ENCODE measurements around the gene NELL2.

Gene NELL2

GRCh38 chr12:44816446-44817017, 59.6 kb downstream of the NELL2 start (continued):
- TF ChIP-seq PPARA (CRISPR knock-in tag; IDR thresholded peaks at IDR 0.05; ENCODE audit: borderline replicate concordance) = no peak
- TF ChIP-seq ISL1 (CRISPR knock-in tag; IDR thresholded peaks at IDR 0.05) = no peak

- ATAC-seq = 0 out of 3 replicates have a peak, but pooled peaks have one; percentile 36
- TF ChIP-seq OSR1 (CRISPR knock-in tag; IDR thresholded peaks at IDR 0.05) (no peak), ZNF70 (CRISPR knock-in tag; IDR thresholded peaks at IDR 0.05) (no peak), ISL1 (CRISPR knock-in tag; IDR thresholded peaks at IDR 0.05) (no peak), BACH2 (CRISPR knock-in tag; IDR thresholded peaks at IDR 0.05; ENCODE audit: borderline replicate concordance) (no peak), PPARA (CRISPR knock-in tag; IDR thresholded peaks at IDR 0.05; ENCODE audit: borderline replicate concordance) (no peak), ZFP3 (CRISPR knock-in tag; IDR thresholded peaks at IDR 0.05) (no peak), POU6F1 (CRISPR knock-in tag; IDR thresholded peaks at IDR 0.05; ENCODE audit: borderline replicate concordance, low read depth) (no peak)
These were observed 64.1 kb downstream of the NELL2 start for GRCh38 chr12:44812062-44812461.

- no peak for ATAC-seq
- no peak for TF ChIP-seq CSRNP3 (CRISPR knock-in tag; IDR thresholded peaks at IDR 0.05)
- TF ChIP-seq ZNF565 (CRISPR knock-in tag; conservative IDR thresholded peaks at IDR 0.05; ENCODE audit: low read depth) = no peak
- TF ChIP-seq OSR1 (CRISPR knock-in tag; IDR thresholded peaks at IDR 0.05) = no peak
- no peak for TF ChIP-seq ZFP3 (CRISPR knock-in tag; IDR thresholded peaks at IDR 0.05)
- TF ChIP-seq POU6F1 (CRISPR knock-in tag; IDR thresholded peaks at IDR 0.05; ENCODE audit: borderline replicate concordance, low read depth) = no peak
- TF ChIP-seq CSDC2 (CRISPR knock-in tag; IDR thresholded peaks at IDR 0.05) = no peak
- no peak for TF ChIP-seq PATZ1 (CRISPR knock-in tag; IDR thresholded peaks at IDR 0.05; ENCODE audit: borderline replicate concordance)
These were observed 72.0 kb downstream of the NELL2 start for GRCh38 chr12:44804068-44804467.

GRCh38 chr12:44795970-44796369, 80.1 kb downstream of the NELL2 start:
- no peak for ATAC-seq

More at GRCh38 chr12:44795970-44796369, 80.1 kb downstream of the NELL2 start:
- TF ChIP-seq ZNF8 (CRISPR knock-in tag; IDR thresholded peaks at IDR 0.05) = no peak
- no peak for TF ChIP-seq ZFP3 (CRISPR knock-in tag; IDR thresholded peaks at IDR 0.05)
- no peak for TF ChIP-seq POU6F1 (CRISPR knock-in tag; IDR thresholded peaks at IDR 0.05; ENCODE audit: borderline replicate concordance, low read depth)
- TF ChIP-seq CSRNP3 (CRISPR knock-in tag; IDR thresholded peaks at IDR 0.05) = no peak
- TF ChIP-seq TCF4 (CRISPR knock-in tag; IDR thresholded peaks at IDR 0.05; ENCODE audit: borderline replicate concordance) = no peak
- no peak for TF ChIP-seq RARB (CRISPR knock-in tag; IDR thresholded peaks at IDR 0.05)
- TF ChIP-seq OSR1 (CRISPR knock-in tag; IDR thresholded peaks at IDR 0.05) = no peak
- TF ChIP-seq PPARA (CRISPR knock-in tag; IDR thresholded peaks at IDR 0.05; ENCODE audit: borderline replicate concordance) = no peak

All from SK-N-SH treated with all-trans-retinoic acid at 6 μM for 48 hours (cell line).